Body of pancreas (tissue), 4 donors: Measurements from ENCODE around the gene WHRN.

Experiments used
- POLR2A ChIP-seq, 3 donors: fragments of 450-650 bp; IDR thresholded peaks; one replicate each; pipeline ENCODE4 v1.6.1; 2016; ENCODE audit warnings: antibody characterized with exemption in 3 of 3, mild to moderate bottlenecking in 2 of 3
- TF ChIP-seq, protein P1 (sequence below), 7 experiments: fragments of 450-650 bp in 4 of 7; fragments of 200-600 bp in 3 of 7; sonication (generic) in 3 of 7; IDR thresholded peaks; one replicate each; pipeline ENCODE4 v1.5.1; 2016 to 2019; ENCODE audit warnings: antibody characterized with exemption in 7 of 7

DNA sequence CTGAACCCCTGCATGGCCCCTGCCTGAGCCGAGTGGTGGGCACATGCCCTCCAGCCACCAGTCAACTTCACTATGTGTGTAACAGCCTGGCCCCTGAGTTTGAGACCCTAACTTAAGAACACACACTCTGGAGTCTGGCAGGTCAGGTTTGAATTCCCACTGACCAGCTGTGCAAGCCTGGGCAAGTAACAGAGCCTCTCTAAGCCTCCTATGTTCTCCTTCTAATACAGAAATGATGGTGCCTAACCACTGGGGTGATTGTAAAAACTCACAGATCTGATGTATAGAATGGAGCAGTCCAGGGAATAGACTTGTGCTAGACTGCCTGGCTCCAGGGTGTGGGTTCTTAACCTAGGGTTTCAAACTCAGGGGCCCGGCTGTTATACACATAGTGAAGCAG is 100.7 kb downstream of the WHRN start:
- TF ChIP-seq, protein P1, sequence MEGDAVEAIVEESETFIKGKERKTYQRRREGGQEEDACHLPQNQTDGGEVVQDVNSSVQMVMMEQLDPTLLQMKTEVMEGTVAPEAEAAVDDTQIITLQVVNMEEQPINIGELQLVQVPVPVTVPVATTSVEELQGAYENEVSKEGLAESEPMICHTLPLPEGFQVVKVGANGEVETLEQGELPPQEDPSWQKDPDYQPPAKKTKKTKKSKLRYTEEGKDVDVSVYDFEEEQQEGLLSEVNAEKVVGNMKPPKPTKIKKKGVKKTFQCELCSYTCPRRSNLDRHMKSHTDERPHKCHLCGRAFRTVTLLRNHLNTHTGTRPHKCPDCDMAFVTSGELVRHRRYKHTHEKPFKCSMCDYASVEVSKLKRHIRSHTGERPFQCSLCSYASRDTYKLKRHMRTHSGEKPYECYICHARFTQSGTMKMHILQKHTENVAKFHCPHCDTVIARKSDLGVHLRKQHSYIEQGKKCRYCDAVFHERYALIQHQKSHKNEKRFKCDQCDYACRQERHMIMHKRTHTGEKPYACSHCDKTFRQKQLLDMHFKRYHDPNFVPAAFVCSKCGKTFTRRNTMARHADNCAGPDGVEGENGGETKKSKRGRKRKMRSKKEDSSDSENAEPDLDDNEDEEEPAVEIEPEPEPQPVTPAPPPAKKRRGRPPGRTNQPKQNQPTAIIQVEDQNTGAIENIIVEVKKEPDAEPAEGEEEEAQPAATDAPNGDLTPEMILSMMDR (IDR thresholded peaks at IDR 0.05) = no peak
- no peak for TF ChIP-seq POLR2A (IDR thresholded peaks at IDR 0.05)
